T-cell (primary cell): Measurements from ENCODE around the gene ROGDI. TPM values are rescaled to one million over a fixed set of nuclear protein-coding genes. Genes with fewer than 3 reads are reported as not detected.
A peak's percentile ranks its signal among the peaks of the same experiment; 100 is the strongest.

ENCODE experiments used
- ATAC-seq, 4 experiments: fragments of 200-7000 bp in 3 of 4; fragments of 150-1000 bp in 1 of 4; cut with Tn5 transposase; replicated peaks in 1 of 4; 1 replicate in 3 of 4; 2 replicates in 1 of 4; pipeline ENCODE4 v1.10.0; 2021; ENCODE audit warnings: moderate library complexity in 3 of 4, mild to moderate bottlenecking in 2 of 4, moderate number of reproducible peaks in 1 of 4
- CTCF ChIA-PET, 2 donors: fragments of 300-600 bp; sonication (Branson Sonifier 250); formaldehyde crosslinking; loops; one replicate each; lab custom pipeline; 2022; ENCODE audit warnings: antibody characterized with exemption in 2 of 2; lab: Charles Lee
- POLR2A ChIA-PET, 2 donors: fragments of 300-600 bp; sonication (Branson Sonifier 250); formaldehyde crosslinking; loops; one replicate each; lab custom pipeline; 2022; ENCODE audit warnings: antibody characterized with exemption in 2 of 2; lab: Charles Lee
- DNase-seq, 35 experiments: peaks; one replicate each; pipeline versions ENCODE4 v3.0.0 to v3.0.0-alpha.2; 2013 to 2023
- H3K27ac ChIP-seq: one replicate; pipeline ENCODE4 v1.5.1; 2013; ENCODE audit warnings: low read length
- H3K27me3 ChIP-seq, 2 experiments: replicated peaks in 1 of 2; 1 replicate in 1 of 2; 2 replicates in 1 of 2; pipeline versions ENCODE4 v1.6.1 to v1.7.0; 2013; ENCODE audit warnings: low read length in 1 of 2, mixed read lengths in 1 of 2; ENCODE audit not compliant: control insufficient read depth in 2 of 2, insufficient read depth in 2 of 2; ENCODE audit errors: extremely low read depth in 1 of 2
- H3K36me3 ChIP-seq, 2 donors: 1 replicate in 1 of 2; 2 replicates in 1 of 2; pipeline versions ENCODE4 v1.6.1 to v1.7.0; 2013; ENCODE audit warnings: low read length in 1 of 2; ENCODE audit not compliant: control insufficient read depth in 2 of 2, insufficient read depth in 1 of 2; ENCODE audit errors: extremely low read depth in 1 of 2
- H3K4me1 ChIP-seq, 2 experiments: 1 replicate in 1 of 2; 2 replicates in 1 of 2; pipeline versions ENCODE4 v1.6.1 to v1.7.0; 2013; ENCODE audit warnings: low read length in 2 of 2, mixed read lengths in 1 of 2; ENCODE audit not compliant: insufficient read depth in 2 of 2, control insufficient read depth in 1 of 2; ENCODE audit errors: extremely low read depth in 1 of 2
- H3K4me3 ChIP-seq, 2 donors: 1 replicate in 1 of 2; 2 replicates in 1 of 2; pipeline versions ENCODE4 v1.5.1 to v1.7.0; 2013; ENCODE audit warnings: mild to moderate bottlenecking in 2 of 2, low read length in 1 of 2, moderate library complexity in 1 of 2; ENCODE audit not compliant: control insufficient read depth in 1 of 2; ENCODE audit errors: extremely low read depth in 1 of 2
- H3K9me3 ChIP-seq: 2 replicates; pipeline ENCODE4 v1.7.0; 2013
- H3K27ac Mint-ChIP-seq, 2 donors: one replicate each; pipeline ENCODE4 v1.8.0; 2020 to 2021; ENCODE audit warnings: mild to moderate bottlenecking in 2 of 2, mixed read lengths in 2 of 2
- H3K27me3 Mint-ChIP-seq, 2 donors: one replicate each; pipeline ENCODE4 v1.8.0; 2021 to 2022; ENCODE audit warnings: mixed read lengths in 2 of 2
- H3K36me3 Mint-ChIP-seq: one replicate; pipeline ENCODE4 v1.8.0; 2021; ENCODE audit warnings: mixed read lengths
- H3K4me1 Mint-ChIP-seq, 3 donors: one replicate each; pipeline ENCODE4 v1.8.0; 2020 to 2022; ENCODE audit warnings: mixed read lengths in 3 of 3, mild to moderate bottlenecking in 1 of 3
- H3K4me3 Mint-ChIP-seq, 3 donors: one replicate each; pipeline ENCODE4 v1.8.0; 2020 to 2022; ENCODE audit warnings: mild to moderate bottlenecking in 3 of 3, mixed read lengths in 3 of 3, moderate library complexity in 3 of 3
- H3K9me3 Mint-ChIP-seq, 3 donors: one replicate each; pipeline ENCODE4 v1.8.0; 2020 to 2022; ENCODE audit warnings: mixed read lengths in 3 of 3
- WGBS: methylation state at CpG from one replicate; pipeline ENCODE4 v1.1.5; 2013; ENCODE audit warnings: missing lambda C conversion rate; ENCODE audit not compliant: insufficient coverage; 5-methylcytosine and 5-hydroxymethylcytosine counted together
- total RNA-seq, 35 experiments: library from RNA in 6 of 35; stranded (reverse) in 6 of 35; fragments of 120-200 nt in 1 of 35; gene quantifications; one replicate each; pipeline versions ENCODE4 v1.2.1 to v1.2.4 and lab custom pipeline; 2013 to 2026

ROGDI gene
- total RNA-seq, 5 donors from 2014 or later (not counting 1 experiment from before 2014, with no cell fraction given): 12.1 to 20.2 (median 13.2) TPM

DNA sequence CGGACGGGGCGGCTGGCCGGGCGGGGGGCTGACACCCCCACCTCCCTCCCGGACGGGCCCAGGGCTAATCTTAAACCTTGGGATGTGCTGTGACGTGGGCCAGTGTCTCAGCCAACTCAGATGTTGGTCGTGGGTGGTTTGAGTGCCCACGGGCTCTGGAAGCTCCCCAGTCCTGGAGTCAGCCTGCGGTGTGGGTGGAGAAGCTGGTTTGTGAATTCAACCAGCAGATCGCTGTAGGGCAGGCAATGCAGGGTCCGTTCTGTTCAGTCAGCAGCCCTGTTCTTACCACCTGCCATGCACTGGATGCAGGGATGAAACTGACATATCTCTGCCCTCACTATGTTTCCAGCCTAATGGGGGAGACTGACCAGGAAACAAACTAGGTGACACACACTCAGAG is 27.4 kb downstream of the ROGDI start:
- no peaks in the 10 kb centered on the region for H3K4me1 Mint-ChIP-seq
- no peaks in the 10 kb centered on the region for H3K9me3 Mint-ChIP-seq
- H3K27me3 ChIP-seq: no peaks in the 10 kb centered on the region
- no peak overlapping the region for H3K27ac ChIP-seq
- H3K9me3 ChIP-seq: no peaks in the 10 kb centered on the region
- no peaks in the 10 kb centered on the region for H3K36me3 ChIP-seq
- H3K36me3 Mint-ChIP-seq: no peaks in the 10 kb centered on the region
- H3K4me3 Mint-ChIP-seq: no peak overlapping the region
- no peak overlapping the region for H3K27ac Mint-ChIP-seq
- ATAC-seq: peak in 1 of 4 experiments; percentile 12
- 85% methylated on average over 4 of the region's 13 CpGs for WGBS
- no peak overlapping the region for H3K4me3 ChIP-seq
- ChIA-PET CTCF (no interaction called here), POLR2A (no interaction called here)
- no peaks in the 10 kb centered on the region for H3K27me3 Mint-ChIP-seq
- no peak for DNase-seq
- no peaks in the 10 kb centered on the region for H3K4me1 ChIP-seq

DNA sequence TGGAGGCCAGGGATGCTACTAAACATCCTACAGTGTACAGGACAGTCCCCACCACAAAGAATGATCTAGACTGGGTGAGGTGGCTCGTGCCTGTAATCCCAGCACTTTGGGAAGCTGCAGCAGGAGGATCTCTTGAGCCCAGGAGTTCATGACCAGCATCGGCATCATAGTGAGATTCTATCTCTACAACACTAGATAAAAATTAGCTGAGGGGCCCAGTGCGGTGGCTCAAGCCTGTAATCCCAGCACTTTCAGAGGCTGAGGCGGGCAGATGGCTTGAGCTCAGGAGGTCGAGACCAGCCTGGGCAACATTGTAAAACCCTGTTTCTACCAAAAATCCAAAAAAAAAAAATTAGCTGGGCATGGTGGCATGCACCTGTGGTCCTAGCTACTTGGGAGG is 30.1 kb downstream of the ROGDI start:
- CTCF ChIA-PET: no interaction called here
- Mint-ChIP-seq H3K36me3 (no peaks in the 10 kb centered on the region), H3K27ac (no peak overlapping the region), H3K4me3 (no peak overlapping the region), H3K27me3 (no peaks in the 10 kb centered on the region), H3K4me1 (peaks cover 12 to 23% (median 20%) of the 10 kb centered on the region in 3 donors), H3K9me3 (no peaks in the 10 kb centered on the region)
- POLR2A ChIA-PET: no interaction called here
- WGBS: 100% methylated on average over 3 of the region's 5 CpGs
- ATAC-seq (no peak), DNase-seq (no peak)
- Histone ChIP-seq H3K4me3 (no peak overlapping the region), H3K4me1 (peaks cover 8 to 21% of the 10 kb centered on the region in 2 experiments), H3K27ac (no peak overlapping the region), H3K27me3 (no peaks in the 10 kb centered on the region), H3K9me3 (no peaks in the 10 kb centered on the region), H3K36me3 (no peaks in the 10 kb centered on the region)

GRCh38 chr16:4771646-4772045 is 30.8 kb downstream of the ROGDI start:
- H3K4me1 ChIP-seq: peaks cover 8 to 26% of the 10 kb centered on the region in 2 experiments
- H3K36me3 Mint-ChIP-seq: no peaks in the 10 kb centered on the region
- DNase-seq (no peak), ATAC-seq (no peak)
- no CpG with 5 or more reads among the region's 3 CpGs for WGBS
- ChIA-PET CTCF (no interaction called here), POLR2A (no interaction called here)
- H3K4me1 Mint-ChIP-seq: peaks cover 15 to 23% (median 23%) of the 10 kb centered on the region in 3 donors
- no peak overlapping the region for H3K27ac ChIP-seq
- no peaks in the 10 kb centered on the region for H3K27me3 Mint-ChIP-seq
- no peak overlapping the region for H3K27ac Mint-ChIP-seq
- no peak overlapping the region for H3K4me3 ChIP-seq
- H3K9me3 Mint-ChIP-seq: no peaks in the 10 kb centered on the region
- no peak overlapping the region for H3K4me3 Mint-ChIP-seq
- no peaks in the 10 kb centered on the region for H3K27me3 ChIP-seq
- no peaks in the 10 kb centered on the region for H3K9me3 ChIP-seq
- H3K36me3 ChIP-seq: no peaks in the 10 kb centered on the region

DNA sequence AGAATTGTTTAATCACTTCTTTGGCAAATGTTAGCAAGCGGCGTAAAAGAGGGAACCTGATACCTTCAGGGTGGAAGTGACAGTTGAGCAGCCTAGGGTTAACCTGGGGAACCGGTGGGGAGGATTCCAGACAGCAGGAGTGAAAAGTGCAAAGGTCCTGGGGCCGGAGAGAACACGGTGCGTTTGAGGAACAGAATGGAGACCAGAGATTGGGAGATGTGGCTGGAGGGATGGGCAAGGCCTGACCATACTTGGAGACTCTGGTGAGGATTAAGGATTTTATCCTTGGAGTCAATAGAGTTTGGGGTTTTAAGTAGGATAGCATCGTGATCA is 33.2 kb downstream of the ROGDI start:
- Mint-ChIP-seq H3K9me3 (no peaks in the 10 kb centered on the region), H3K36me3 (no peaks in the 10 kb centered on the region), H3K27me3 (no peaks in the 10 kb centered on the region), H3K27ac (peak overlapping the region; percentile 91 to 95), H3K4me3 (peak overlapping the region; percentile 86 to 93 (median 88)), H3K4me1 (peaks cover 28 to 38% (median 32%) of the 10 kb centered on the region in 3 donors)
- Histone ChIP-seq H3K4me3 (peak overlapping the region; percentile 58 to 75), H3K27ac (peak overlapping the region; percentile 54), H3K4me1 (peaks cover 8 to 42% of the 10 kb centered on the region in 2 experiments), H3K9me3 (no peaks in the 10 kb centered on the region), H3K27me3 (no peaks in the 10 kb centered on the region), H3K36me3 (peaks cover 0 to 5% of the 10 kb centered on the region in 2 donors)
- ChIA-PET CTCF (interaction anchor here in 1 of 2 donors (0.7 to 1.4 kb wide), 2 partner anchors 34 kb away, joined by 3 to 5 read pairs; partner anchors contain the start of genes ANKS3 and DNAAF8), POLR2A (no interaction called here)
- no peak for ATAC-seq
- WGBS: 98% methylated on average over 7 of the region's 7 CpGs
- DNase-seq: no peak

DNA sequence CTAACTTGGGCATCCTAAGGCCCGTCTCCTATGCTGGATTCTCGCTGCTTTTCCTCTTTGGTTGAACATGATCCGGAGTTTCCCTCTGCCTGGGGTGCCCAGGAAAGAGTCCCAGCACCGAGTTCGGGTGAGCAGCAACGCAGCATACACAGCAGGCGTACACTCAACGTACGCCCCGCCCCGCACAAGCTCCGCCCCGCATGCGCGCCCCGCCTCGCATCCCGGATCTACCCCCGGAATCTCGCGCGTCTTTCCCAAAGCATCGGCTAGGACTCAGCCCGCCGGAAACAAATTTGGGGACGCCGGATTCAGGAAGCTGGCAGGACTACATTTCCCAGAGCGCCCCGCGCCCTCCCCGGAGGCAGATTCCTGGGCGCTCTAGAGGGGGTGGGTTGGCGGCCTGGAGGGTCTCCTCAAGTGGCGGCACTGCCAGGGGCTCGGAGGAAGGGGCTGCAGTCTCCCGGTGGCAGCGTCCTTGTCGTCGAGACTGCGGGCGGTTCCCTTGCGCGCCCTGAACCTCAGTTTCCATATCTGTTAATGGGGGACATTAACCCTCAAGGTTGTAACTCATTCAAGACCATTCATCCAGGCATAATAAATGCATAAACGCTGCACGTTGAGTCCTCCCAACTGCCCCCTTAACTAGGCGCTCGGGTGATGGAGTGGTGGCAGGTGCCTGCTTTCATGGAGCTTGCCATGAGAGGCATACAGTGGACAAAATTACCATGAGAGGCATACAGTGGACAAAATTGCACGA is 33.7 kb downstream of the ROGDI start:
- Histone ChIP-seq H3K27ac (peak overlapping the region; percentile 54), H3K27me3 (no peaks in the 10 kb centered on the region), H3K36me3 (peaks cover 0 to 10% of the 10 kb centered on the region in 2 donors), H3K4me1 (peaks cover 8 to 42% of the 10 kb centered on the region in 2 experiments), H3K9me3 (no peaks in the 10 kb centered on the region), H3K4me3 (peak overlapping the region; percentile 58 to 75)
- ATAC-seq (peak; percentile 59 to 68 (median 64)), DNase-seq (peak; percentile 43 to 91 (median 64))
- Mint-ChIP-seq H3K27me3 (no peaks in the 10 kb centered on the region), H3K4me3 (peak overlapping the region; percentile 86 to 93 (median 88)), H3K4me1 (peaks cover 32 to 42% (median 33%) of the 10 kb centered on the region in 3 donors), H3K36me3 (peaks cover 3% of the 10 kb centered on the region), H3K27ac (peak overlapping the region; percentile 91 to 95), H3K9me3 (no peaks in the 10 kb centered on the region)
- POLR2A ChIA-PET: interaction anchor here in 1 of 2 donors (0.7 kb wide), 1 partner anchor 152 kb away, joined by 4 read pairs; no protein-coding TSS in a partner anchor
- CTCF ChIA-PET: interaction anchor here (0.6 to 1.8 kb wide), 4 partner anchors 23 to 108 kb away, joined by 4 to 5 read pairs (median 4); partner anchors contain the start of genes ANKS3 (in 1 of the 2), DNAAF8 (in 1 of the 2) and ROGDI (in 1 of the 2)
- 4% methylated on average over 36 of the region's 48 CpGs for WGBS

DNA sequence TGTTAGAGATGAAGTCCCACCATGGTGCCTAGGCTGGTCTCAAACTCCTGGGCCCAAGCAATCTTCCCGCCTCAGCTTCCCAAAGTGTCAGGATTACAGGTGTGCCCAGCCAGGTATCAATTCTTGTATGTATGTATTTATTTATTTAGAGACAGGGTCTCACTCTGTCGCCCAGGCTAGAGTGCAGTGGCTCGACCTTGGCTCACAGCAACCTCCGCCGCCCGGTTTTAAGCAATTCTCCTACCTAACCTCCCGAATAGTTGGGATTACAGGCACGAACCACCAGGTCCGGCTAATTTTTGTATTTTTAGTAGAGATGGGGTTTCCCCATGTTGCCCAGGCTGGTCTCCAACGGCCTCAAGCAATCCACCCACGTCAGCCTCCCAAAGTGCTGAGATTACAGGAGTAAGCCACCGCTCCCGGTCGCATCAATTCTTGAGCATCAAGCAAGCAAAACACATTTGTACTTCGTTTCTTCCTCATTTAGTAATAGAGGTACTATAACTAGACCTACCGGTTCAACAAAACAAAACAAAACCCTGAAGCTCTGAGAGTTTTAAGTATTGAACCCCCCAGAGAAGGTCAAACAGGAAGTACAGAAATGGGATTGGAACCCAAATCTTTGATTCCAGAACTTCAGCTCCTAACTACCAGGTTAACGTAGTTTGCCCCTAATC is 34.4 kb downstream of the ROGDI start:
- peak overlapping the region; percentile 86 to 93 (median 88) for H3K4me3 Mint-ChIP-seq
- DNase-seq (no peak), ATAC-seq (no peak)
- no peaks in the 10 kb centered on the region for H3K27me3 Mint-ChIP-seq
- H3K4me1 Mint-ChIP-seq: peaks cover 32 to 44% (median 34%) of the 10 kb centered on the region in 3 donors
- Histone ChIP-seq H3K27me3 (no peaks in the 10 kb centered on the region), H3K36me3 (peaks cover 0 to 14% of the 10 kb centered on the region in 2 donors), H3K4me1 (peaks cover 8 to 46% of the 10 kb centered on the region in 2 experiments), H3K27ac (peak overlapping the region; percentile 54), H3K9me3 (no peaks in the 10 kb centered on the region), H3K4me3 (peak overlapping the region; percentile 58 to 75)
- peaks cover 5% of the 10 kb centered on the region for H3K36me3 Mint-ChIP-seq
- H3K9me3 Mint-ChIP-seq: no peaks in the 10 kb centered on the region
- POLR2A ChIA-PET: interaction anchor here in 1 of 2 donors (0.7 kb wide), 1 partner anchor 152 kb away, joined by 4 read pairs; no protein-coding TSS in a partner anchor
- CTCF ChIA-PET: interaction anchor here (0.6 to 1.8 kb wide), 4 partner anchors 22 to 107 kb away, joined by 4 to 5 read pairs (median 4); partner anchors contain the start of genes ANKS3 (in 1 of the 2), DNAAF8 (in 1 of the 2) and ROGDI (in 1 of the 2)
- H3K27ac Mint-ChIP-seq: peak overlapping the region; percentile 91 to 95
- 0% methylated on average over 1 of the region's 17 CpGs for WGBS
